SK-N-SH (cell line): ENCODE results near the gene TEX22. TPM values are rescaled to one million over a fixed set of nuclear protein-coding genes. Genes with fewer than 3 reads are reported as not detected.

Experiments used
- CTCF ChIA-PET: fragments of 300-600, 350-600 bp; formaldehyde crosslinking; extraction: SDS; loops from one replicate; lab custom pipeline; 2021; lab: Yijun Ruan, JAX
- POLR2A ChIA-PET: fragments of 350-600 bp; sonication (Branson Sonifier 250); formaldehyde crosslinking; extraction: SDS; loops from one replicate; lab custom pipeline; 2020; ENCODE audit warnings: antibody characterized with exemption, inconsistent platforms; lab: Yijun Ruan, JAX
- DNase-seq: peaks from one replicate; pipeline ENCODE4 v3.0.0; 2012
- H2AFZ ChIP-seq: fragments of 200-600 bp; sonication (generic); 2 replicates; pipeline ENCODE4 v1.8.1; 2016; ENCODE audit warnings: antibody characterized with exemption, mild to moderate bottlenecking, low read depth
- H3F3A ChIP-seq: fragments of 200-600 bp; sonication (generic); replicated peaks from 2 replicates; pipeline ENCODE3; 2016; ENCODE audit warnings: antibody characterized with exemption, mild to moderate bottlenecking; ENCODE audit not compliant: insufficient read depth
- H3K27ac ChIP-seq, 2 experiments: fragments of 200-500 bp in 1 of 2; fragments of 200-600 bp in 1 of 2; sonication (Bioruptor generic) in 1 of 2; sonication (generic), shearing (Covaris generic) in 1 of 2; 2 replicates each; pipeline versions ENCODE4 v1.5.1 to v1.6.1; 2014 to 2016; ENCODE audit warnings: low read depth in 2 of 2, inconsistent platforms in 1 of 2, low read length in 1 of 2, mild to moderate bottlenecking in 1 of 2, mixed read lengths in 1 of 2
- H3K27me3 ChIP-seq: fragments of 200-600 bp; sonication (generic), shearing (Covaris generic); 2 replicates; pipeline ENCODE4 v1.6.1; 2016; ENCODE audit warnings: mixed run types; ENCODE audit not compliant: insufficient read depth
- H3K36me3 ChIP-seq, 2 experiments: fragments of 200-500 bp in 1 of 2; fragments of 200-600 bp in 1 of 2; sonication (Bioruptor generic) in 1 of 2; sonication (generic) in 1 of 2; replicated peaks in 1 of 2; 2 replicates each; pipeline versions ENCODE3 to v1.5.1; 2014 to 2016; ENCODE audit warnings: low read length in 1 of 2, mild to moderate bottlenecking in 1 of 2; ENCODE audit not compliant: insufficient read depth in 2 of 2, control insufficient read depth in 1 of 2
- H3K4me1 ChIP-seq, 2 experiments: fragments of 200-500 bp in 1 of 2; fragments of 200-600 bp in 1 of 2; sonication (Bioruptor generic) in 1 of 2; sonication (generic), shearing (Covaris generic) in 1 of 2; 2 replicates each; pipeline versions ENCODE4 v1.5.1 to v1.6.1; 2014 to 2016; ENCODE audit warnings: low read depth in 1 of 2, low read length in 1 of 2, mixed run types in 1 of 2; ENCODE audit not compliant: insufficient read depth in 2 of 2, control insufficient read depth in 1 of 2
- H3K4me2 ChIP-seq: fragments of 200-600 bp; sonication (generic), shearing (Covaris generic); 2 replicates; pipeline ENCODE4 v1.6.1; 2017; ENCODE audit warnings: mixed run types
- H3K4me3 ChIP-seq, 2 experiments: fragments of 200-500 bp in 1 of 2; fragments of 200-600 bp in 1 of 2; sonication (Bioruptor generic) in 1 of 2; sonication (generic), shearing (Covaris generic) in 1 of 2; 2 replicates each; pipeline versions ENCODE4 v1.5.1 to v1.8.1; 2014 to 2016; ENCODE audit warnings: low read depth in 2 of 2, inconsistent platforms in 1 of 2, low read length in 1 of 2, mild to moderate bottlenecking in 1 of 2, mixed read lengths in 1 of 2, moderate library complexity in 1 of 2
- H3K79me2 ChIP-seq: fragments of 200-600 bp; sonication (generic); 2 replicates; pipeline ENCODE4 v1.8.1; 2017; ENCODE audit warnings: mild to moderate bottlenecking; ENCODE audit not compliant: insufficient read depth
- H3K9ac ChIP-seq: fragments of 200-600 bp; sonication (generic); 2 replicates; pipeline ENCODE4 v1.6.1; 2017; ENCODE audit warnings: mixed run types
- H3K9me2 ChIP-seq: fragments of 200-600 bp; sonication (generic); 2 replicates; pipeline ENCODE4 v1.6.1; 2017; ENCODE audit warnings: mixed run types
- H3K9me3 ChIP-seq: fragments of 200-600 bp; sonication (generic); 2 replicates; pipeline ENCODE4 v1.6.1; 2017; ENCODE audit warnings: mixed run types, mild to moderate bottlenecking, moderate library complexity
- H4K20me1 ChIP-seq: fragments of 200-600 bp; sonication (generic); 2 replicates; pipeline ENCODE4 v1.6.1; 2017; ENCODE audit warnings: mild to moderate bottlenecking, mixed run types; ENCODE audit not compliant: insufficient read depth
- ELF1 ChIP-seq: IDR thresholded peaks from 2 replicates; pipeline ENCODE4 v1.4.0; 2012
- EP300 ChIP-seq, 2 experiments: IDR thresholded peaks; 2 replicates each; pipeline versions ENCODE4 v1.4.0 to v1.6.1; 2012; ENCODE audit warnings: borderline replicate concordance in 1 of 2, low read depth in 1 of 2, low read length in 1 of 2
- FOSL2 ChIP-seq: IDR thresholded peaks from 2 replicates; pipeline ENCODE4 v1.4.0; 2012; ENCODE audit warnings: low read depth, mild to moderate bottlenecking, moderate library complexity, borderline replicate concordance
- GABPA ChIP-seq: IDR thresholded peaks from 2 replicates; pipeline ENCODE4 v1.4.0; 2012; ENCODE audit warnings: low read depth, mild to moderate bottlenecking
- GATA2 ChIP-seq: sonication (generic); formaldehyde crosslinking; IDR thresholded peaks from 2 replicates; pipeline ENCODE4 v1.5.0; 2020; ENCODE audit warnings: mild to moderate bottlenecking, missing genetic modification reagents
- IRF3 ChIP-seq: fragments of 150-350 bp; IDR thresholded peaks from 2 replicates; pipeline ENCODE4 v1.6.1; 2016; ENCODE audit warnings: mild to moderate bottlenecking, low read depth, low read length
- JUND ChIP-seq: IDR thresholded peaks from 2 replicates; pipeline ENCODE4 v1.4.0; 2012
- MAX ChIP-seq: IDR thresholded peaks from 2 replicates; pipeline ENCODE4 v1.4.0; 2012; ENCODE audit warnings: low read depth
- MXI1 ChIP-seq: IDR thresholded peaks from 2 replicates; pipeline ENCODE4 v1.6.1; 2012; ENCODE audit warnings: mild to moderate bottlenecking, low read depth, low read length, improper control_type of control experiment
- NFIC ChIP-seq: IDR thresholded peaks from 2 replicates; pipeline ENCODE4 v1.4.0; 2012; ENCODE audit warnings: borderline replicate concordance
- NRF1 ChIP-seq: IDR thresholded peaks from 2 replicates; pipeline ENCODE4 v1.6.1; 2012; ENCODE audit warnings: low read depth, mild to moderate bottlenecking, low read length
- RCOR1 ChIP-seq: fragments of 150-350 bp; IDR thresholded peaks from 2 replicates; pipeline ENCODE4 v1.6.1; 2017; ENCODE audit warnings: antibody characterized with exemption, low read length
- SMC3 ChIP-seq: IDR thresholded peaks from 2 replicates; pipeline ENCODE4 v1.6.1; 2012; ENCODE audit warnings: low read depth, low read length, improper control_type of control experiment
- TCF12 ChIP-seq: IDR thresholded peaks from 2 replicates; pipeline ENCODE4 v1.4.0; 2012
- TEAD4 ChIP-seq: IDR thresholded peaks from 2 replicates; pipeline ENCODE4 v1.4.0; 2012; ENCODE audit warnings: mild to moderate bottlenecking, borderline replicate concordance; ENCODE audit not compliant: insufficient read depth
- USF1 ChIP-seq: IDR thresholded peaks from 2 replicates; pipeline ENCODE4 v1.4.0; 2012; ENCODE audit warnings: low read depth, borderline replicate concordance
- USF2 ChIP-seq: fragments of 150-350 bp; IDR thresholded peaks from 2 replicates; pipeline ENCODE4 v1.6.1; 2017; ENCODE audit warnings: antibody characterized with exemption, low read length, low read depth, borderline replicate concordance
- YY1 ChIP-seq: IDR thresholded peaks from 2 replicates; pipeline ENCODE4 v1.4.0; 2012; ENCODE audit warnings: low read depth, mild to moderate bottlenecking
- ZBTB33 ChIP-seq: IDR thresholded peaks from 2 replicates; pipeline ENCODE4 v1.4.0; 2012; ENCODE audit warnings: low read depth, borderline replicate concordance
- WGBS: methylation state at CpG from one replicate; pipeline ENCODE4 v1.1.6; 2017; ENCODE audit warnings: low lambda C conversion rate; 5-methylcytosine and 5-hydroxymethylcytosine counted together
- polyA plus RNA-seq, 3 experiments: library from polyadenylated mRNA; depleted of rRNA; stranded (reverse); fragments of >200 nt; gene quantifications; 2 replicates each; pipeline ENCODE4 v1.2.3, GENCODE V29; 2012

The TEX22 gene
- polyA plus RNA-seq, 1 of the 3 experiments (the other 2 are of a cell fraction): 0.26 TPM

- H3K79me2 ChIP-seq: no peaks in the 10 kb centered on the region
- no peaks in the 10 kb centered on the region for H3K27me3 ChIP-seq
- H3K9ac ChIP-seq: no peak overlapping the region
- no peaks in the 10 kb centered on the region; a peak in 1 of 4 replicates for H3K4me1 ChIP-seq
- CTCF ChIA-PET: interaction anchor here (0.8 to 3.5 kb wide), 3 partner anchors 8 to 110 kb away, joined by 3 to 19 read pairs (median 5); no protein-coding TSS in a partner anchor
- no peak overlapping the region for H3K4me3 ChIP-seq
- no peaks in the 10 kb centered on the region for H3F3A ChIP-seq
- POLR2A ChIA-PET: no interaction called here
- H2AFZ ChIP-seq: no peak overlapping the region
- no peak for DNase-seq
- H4K20me1 ChIP-seq: no peaks in the 10 kb centered on the region
- H3K4me2 ChIP-seq: no peak overlapping the region
- H3K9me3 ChIP-seq: no peaks in the 10 kb centered on the region
- H3K9me2 ChIP-seq: no peaks in the 10 kb centered on the region
- WGBS: 86% methylated on average over 6 of the region's 17 CpGs
- no peak overlapping the region for H3K27ac ChIP-seq
- TF ChIP-seq ELF1: no peak
- TF ChIP-seq IRF3: no peak
- no peak for TF ChIP-seq MAX
- TF ChIP-seq USF2: no peak
- TF ChIP-seq SMC3: no peak
- no peak for TF ChIP-seq GABPA
- TF ChIP-seq TEAD4: no peak
- TF ChIP-seq JUND: no peak
- no peak for TF ChIP-seq MXI1
- no peak for TF ChIP-seq USF1
- TF ChIP-seq RCOR1: no peak
- TF ChIP-seq FOSL2: no peak
- TF ChIP-seq GATA2 (CRISPR knock-in tag): no peak
- peaks cover 0 to 22% of the 10 kb centered on the region in 2 experiments for H3K36me3 ChIP-seq
Measured at GRCh38 chr14:105378873-105379685, 19.3 kb upstream of the TEX22 start.

GRCh38 chr14:105379946-105380345 lies 18.4 kb upstream of the TEX22 start:
- H3K4me1 ChIP-seq: no peaks in the 10 kb centered on the region; a peak in 1 of 4 replicates
- no peak overlapping the region for H3K27ac ChIP-seq
- WGBS: 99% methylated on average over 13 of the region's 14 CpGs
- no peaks in the 10 kb centered on the region for H3K9me2 ChIP-seq
- CTCF ChIA-PET: interaction anchor here (0.8 to 3.5 kb wide), 3 partner anchors 9 to 211 kb away, joined by 3 to 19 read pairs (median 4); no protein-coding TSS in a partner anchor
- H3F3A ChIP-seq: no peaks in the 10 kb centered on the region
- no peaks in the 10 kb centered on the region for H3K9me3 ChIP-seq
- no peak overlapping the region for H3K4me3 ChIP-seq
- no peaks in the 10 kb centered on the region for H4K20me1 ChIP-seq
- POLR2A ChIA-PET: no interaction called here
- peaks cover 0 to 31% of the 10 kb centered on the region in 2 experiments for H3K36me3 ChIP-seq
- H2AFZ ChIP-seq: no peak overlapping the region
- no peak for DNase-seq
- H3K9ac ChIP-seq: no peak overlapping the region
- H3K27me3 ChIP-seq: no peaks in the 10 kb centered on the region
- H3K4me2 ChIP-seq: no peak overlapping the region
- no peaks in the 10 kb centered on the region for H3K79me2 ChIP-seq
- TF ChIP-seq NFIC (no peak), ELF1 (no peak), USF1 (no peak), TCF12 (no peak), ZBTB33 (no peak), EP300 (IDR thresholded peaks at IDR 0.05; ENCODE audit: borderline replicate concordance in 1 of 2, low read depth in 1 of 2, low read length in 1 of 2) (no peak), YY1 (no peak), NRF1 (no peak), TEAD4 (no peak), USF2 (no peak), MXI1 (no peak), FOSL2 (no peak)
